HepG2 (cell line): ENCODE results near the gene USP30. TPM values are rescaled to one million over a fixed set of nuclear protein-coding genes. Genes with fewer than 3 reads are reported as not detected.

Experiments used
- ARHGAP35 ChIP-seq: sonication (generic); formaldehyde crosslinking; IDR thresholded peaks from 2 replicates; pipeline ENCODE4 v1.9.0; 2022; ENCODE audit warnings: mild to moderate bottlenecking, inconsistent platforms, moderate library complexity, missing genetic modification reagents, borderline replicate concordance
- ATM ChIP-seq: fragments of 450-650 bp; IDR thresholded peaks from 2 replicates; pipeline ENCODE4 v1.7.1; 2017; ENCODE audit warnings: mild to moderate bottlenecking, borderline replicate concordance
- CCDC6 ChIP-seq: sonication (generic); formaldehyde crosslinking; IDR thresholded peaks from 2 replicates; pipeline ENCODE4 v1.8.1; 2022; ENCODE audit warnings: mild to moderate bottlenecking, missing genetic modification reagents, moderate library complexity
- CTCF ChIP-seq: sonication (generic); formaldehyde crosslinking; IDR thresholded peaks from 2 replicates; pipeline ENCODE4 v1.5.0; 2020; ENCODE audit warnings: mild to moderate bottlenecking, missing genetic modification reagents, moderate library complexity
- ELF4 ChIP-seq: sonication (generic); formaldehyde crosslinking; IDR thresholded peaks from 2 replicates; pipeline ENCODE4 v1.5.0; 2020; ENCODE audit warnings: missing genetic modification reagents, mild to moderate bottlenecking, moderate library complexity, borderline replicate concordance
- FOXC1 ChIP-seq: sonication (generic); formaldehyde crosslinking; IDR thresholded peaks from 2 replicates; pipeline ENCODE4 v1.8.0; 2022; ENCODE audit warnings: mild to moderate bottlenecking, missing genetic modification reagents, borderline replicate concordance
- GATA4 ChIP-seq: sonication (generic); IDR thresholded peaks from 2 replicates; pipeline ENCODE4 v1.6.1; 2016; ENCODE audit warnings: antibody characterized with exemption, low read depth, borderline replicate concordance
- GTF2F1 ChIP-seq: fragments of 150-350 bp; IDR thresholded peaks from 2 replicates; pipeline ENCODE4 v1.6.1; 2014; ENCODE audit warnings: low read length
- HDAC6 ChIP-seq: fragments of 200-600 bp; sonication (generic); IDR thresholded peaks from 2 replicates; pipeline ENCODE4 v1.7.0; 2017; ENCODE audit warnings: mild to moderate bottlenecking, antibody characterized with exemption, low read length, low read depth
- KDM3A ChIP-seq: IDR thresholded peaks from 2 replicates; pipeline ENCODE4 v1.6.1; 2018; ENCODE audit warnings: low read depth, missing compliant biosample characterization
- NAIF1 ChIP-seq: sonication (generic); formaldehyde crosslinking; IDR thresholded peaks from 2 replicates; pipeline ENCODE4 v1.5.0; 2020; ENCODE audit warnings: mild to moderate bottlenecking, missing genetic modification reagents, borderline replicate concordance
- POLR2AphosphoS5 ChIP-seq: IDR thresholded peaks from 2 replicates; pipeline ENCODE4 v1.6.1; 2012; ENCODE audit warnings: low read depth, low read length
- RFXAP ChIP-seq: sonication (generic); formaldehyde crosslinking; IDR thresholded peaks from 2 replicates; pipeline ENCODE4 v1.4.0; 2020; ENCODE audit warnings: missing genetic modification reagents, borderline replicate concordance
- SMARCE1 ChIP-seq: fragments of 450-650 bp; IDR thresholded peaks from 2 replicates; pipeline ENCODE4 v1.6.1; 2017; ENCODE audit warnings: borderline replicate concordance
- TEF ChIP-seq: sonication (generic); formaldehyde crosslinking; IDR thresholded peaks from 2 replicates; pipeline ENCODE4 v1.5.0; 2020; ENCODE audit warnings: missing genetic modification reagents
- TFDP2 ChIP-seq: sonication (generic); formaldehyde crosslinking; IDR thresholded peaks from 2 replicates; pipeline ENCODE4 v1.4.0; 2020; ENCODE audit warnings: missing genetic modification reagents
- TMF1 ChIP-seq: sonication (generic); formaldehyde crosslinking; IDR thresholded peaks from 2 replicates; pipeline ENCODE4 v1.8.1; 2022; ENCODE audit warnings: low read depth, missing genetic modification reagents
- YEATS4 ChIP-seq: sonication (generic); formaldehyde crosslinking; IDR thresholded peaks from 2 replicates; pipeline ENCODE4 v1.4.0; 2020; ENCODE audit warnings: missing genetic modification reagents, borderline replicate concordance
- ZBTB7A ChIP-seq: sonication (generic); formaldehyde crosslinking; IDR thresholded peaks from 2 replicates; pipeline ENCODE4 v1.8.0; 2022; ENCODE audit warnings: mild to moderate bottlenecking, missing genetic modification reagents
- ZNF253 ChIP-seq: sonication (generic); formaldehyde crosslinking; IDR thresholded peaks from 2 replicates; pipeline ENCODE4 v1.8.0; 2022; ENCODE audit warnings: mild to moderate bottlenecking, missing genetic modification reagents, borderline replicate concordance
- ZNF280D ChIP-seq: sonication (generic); formaldehyde crosslinking; IDR thresholded peaks from 2 replicates; pipeline ENCODE4 v1.5.1; 2020; ENCODE audit warnings: mild to moderate bottlenecking, missing genetic modification reagents
- ZNF841 ChIP-seq: sonication (generic); formaldehyde crosslinking; IDR thresholded peaks from 2 replicates; pipeline ENCODE4 v1.8.1; 2023; ENCODE audit warnings: missing genetic modification reagents, borderline replicate concordance
- ZSCAN21 ChIP-seq: sonication (generic); formaldehyde crosslinking; IDR thresholded peaks from 2 replicates; pipeline ENCODE4 v1.8.0; 2022; ENCODE audit warnings: mild to moderate bottlenecking, missing genetic modification reagents, moderate library complexity, borderline replicate concordance
- polyA plus RNA-seq, 8 experiments: library from polyadenylated mRNA; depleted of rRNA in 3 of 8; stranded (reverse) in 7 of 8; unstranded in 1 of 8; fragments of >200 nt; fragmentation: Illumina TruSeq in 4 of 8; extraction: Trizol in 4 of 8; gene quantifications; 2 replicates each; pipeline versions ENCODE4 v1.2.1 to v1.2.3, GENCODE V29; 2011 to 2016; ENCODE audit warnings: low read depth in 4 of 8, missing spikeins in 1 of 8, mixed read lengths in 1 of 8; ENCODE audit not compliant: insufficient read depth in 1 of 8
- total RNA-seq, 5 experiments: library from RNA; depleted of rRNA; stranded (reverse); fragments of >200 nt; fragmentation: Illumina TruSeq; extraction: Trizol; gene quantifications; 2 replicates each; pipeline ENCODE4 v1.2.3, GENCODE V29; 2016; ENCODE audit warnings: low read depth in 1 of 5

Gene USP30
- total and polyA plus RNA-seq, 2 of the 13 experiments (the other 11 are each of a cell fraction or from before 2014, with no cell fraction given) = 11.2 to 20.8 TPM

GRCh38 chr12:109097435-109098182, 45.2 kb downstream of the USP30 start, which contains the start of gene UNG (continued):
- TF ChIP-seq ELF4 (CRISPR knock-in tag) (no peak), HDAC6 (no peak), GTF2F1 (no peak), FOXC1 (no peak), ZNF841 (CRISPR knock-in tag) (no peak), TFDP2 (CRISPR knock-in tag) (peak; percentile 97), NAIF1 (CRISPR knock-in tag) (no peak), KDM3A (CRISPR knock-in tag) (no peak), ATM (no peak), TMF1 (peak; percentile 94), SMARCE1 (no peak), TEF (no peak), ZNF280D (CRISPR knock-in tag) (no peak), ZNF253 (CRISPR knock-in tag) (peak; percentile 32; the same call in 1 of the 2 replicates), ARHGAP35 (peak; percentile 53; the same call in 1 of the 2 replicates), ZBTB7A (CRISPR knock-in tag) (peak; percentile 35; the same call in 1 of the 2 replicates), RFXAP (CRISPR knock-in tag) (no peak), CCDC6 (CRISPR knock-in tag) (no peak; the same call in 1 of the 2 replicates), POLR2AphosphoS5 (no peak), CTCF (CRISPR knock-in tag) (no peak), GATA4 (peak; percentile 26; the same call in 1 of the 2 replicates), YEATS4 (CRISPR knock-in tag) (0 out of 2 replicates have a peak, but pooled peaks have one; percentile 20), ZSCAN21 (CRISPR knock-in tag) (peak; percentile 89)
